HG03196 (cell line): ENCODE results near the gene ADAMTS4.

ENCODE experiments used
- ATAC-seq: cut with Tn5 transposase; IDR thresholded peaks from one replicate; pipeline ENCODE4 v1.9.1; 2021; ENCODE audit not compliant: unreplicated experiment

Gene ADAMTS4

GRCh38 chr1:161197560-161198193 lies 1.2 kb downstream of the ADAMTS4 start:
- no peak for ATAC-seq

GRCh38 chr1:161196521-161197451 lies 2.1 kb downstream of the ADAMTS4 start:
- ATAC-seq = no peak

GRCh38 chr1:161196111-161196510 lies 2.7 kb downstream of the ADAMTS4 start:
- ATAC-seq = no peak

- ATAC-seq = no peak
These were observed 3.7 kb downstream of the ADAMTS4 start for GRCh38 chr1:161195171-161195570.

GRCh38 chr1:161193561-161194235 lies 5.2 kb downstream of the ADAMTS4 start:
- ATAC-seq = no peak

GRCh38 chr1:161192476-161193465 lies 6.1 kb downstream of the ADAMTS4 start:
- ATAC-seq = peak; percentile 55

GRCh38 chr1:161191971-161192370 lies 6.9 kb downstream of the ADAMTS4 start:
- no peak for ATAC-seq

GRCh38 chr1:161190962-161191521 lies 7.8 kb downstream of the ADAMTS4 start:
- ATAC-seq = no peak

- no peak for ATAC-seq
These were observed 9.8 kb downstream of the ADAMTS4 start for GRCh38 chr1:161189036-161189435.

GRCh38 chr1:161188381-161188780 lies 10.5 kb downstream of the ADAMTS4 start:
- no peak for ATAC-seq

GRCh38 chr1:161187311-161187710 lies 11.5 kb downstream of the ADAMTS4 start:
- no peak for ATAC-seq

GRCh38 chr1:161185732-161186311 lies 13.0 kb downstream of the ADAMTS4 start:
- ATAC-seq = peak; percentile 24

- ATAC-seq = peak; percentile 60
These were observed 13.6 kb downstream of the ADAMTS4 start for GRCh38 chr1:161185282-161185682.

GRCh38 chr1:161182214-161182613 lies 16.6 kb downstream of the ADAMTS4 start:
- ATAC-seq = no peak

- no peak for ATAC-seq
These were observed 18.2 kb downstream of the ADAMTS4 start for GRCh38 chr1:161180639-161181038.

GRCh38 chr1:161179698-161180097 lies 19.2 kb downstream of the ADAMTS4 start:
- ATAC-seq = no peak

GRCh38 chr1:161177936-161178244 lies 21.0 kb downstream of the ADAMTS4 start:
- no peak for ATAC-seq

GRCh38 chr1:161177112-161177935 lies 21.5 kb downstream of the ADAMTS4 start, which contains the start of gene B4GALT3:
B4GALT3 (minus strand) TSS chr1:161177507; CDS start chr1:161176060, 1,447 bp downstream.
- ATAC-seq = peak; percentile 62
